Skin of body (tissue), 2 donors: ENCODE data around the gene ANTXR1. TPM values are rescaled to one million over a fixed set of nuclear protein-coding genes. Genes with fewer than 3 reads are reported as not detected.

ENCODE experiments used
- DNase-seq: peaks from one replicate; lab custom pipeline; 2025; lab: John Stamatoyannopoulos, UW
- total RNA-seq: library from RNA; depleted of rRNA; stranded (reverse); fragments of >200 nt; gene quantifications from one replicate; pipeline ENCODE4 v1.2.3, GENCODE V29; 2014

ANTXR1 gene
- total RNA-seq, 1 donor from 2014 or later = 110 TPM

- DNase-seq = no peak
Observed at GRCh38 chr2:69177785-69178636, 165.0 kb downstream of the ANTXR1 start.

DNA sequence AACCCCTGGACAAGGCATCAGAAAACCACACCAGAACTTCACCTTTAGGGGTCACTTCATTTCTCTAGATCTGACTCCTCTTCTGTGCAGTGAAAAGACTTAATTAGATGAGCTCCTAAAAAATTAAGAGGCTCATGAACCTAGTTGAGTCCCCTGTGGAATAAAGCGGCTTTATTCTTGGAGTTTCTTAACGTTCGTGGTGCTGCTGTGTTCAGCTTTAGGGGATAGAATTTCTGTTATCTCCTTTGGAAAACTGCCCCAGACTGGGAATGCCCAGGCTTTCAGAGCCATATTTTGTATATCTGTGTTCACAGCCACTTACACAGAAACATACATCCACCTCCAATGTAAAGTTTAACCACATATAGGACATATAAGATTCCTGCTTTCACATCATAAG lies 165.8 kb downstream of the ANTXR1 start:
- DNase-seq = no peak

DNA sequence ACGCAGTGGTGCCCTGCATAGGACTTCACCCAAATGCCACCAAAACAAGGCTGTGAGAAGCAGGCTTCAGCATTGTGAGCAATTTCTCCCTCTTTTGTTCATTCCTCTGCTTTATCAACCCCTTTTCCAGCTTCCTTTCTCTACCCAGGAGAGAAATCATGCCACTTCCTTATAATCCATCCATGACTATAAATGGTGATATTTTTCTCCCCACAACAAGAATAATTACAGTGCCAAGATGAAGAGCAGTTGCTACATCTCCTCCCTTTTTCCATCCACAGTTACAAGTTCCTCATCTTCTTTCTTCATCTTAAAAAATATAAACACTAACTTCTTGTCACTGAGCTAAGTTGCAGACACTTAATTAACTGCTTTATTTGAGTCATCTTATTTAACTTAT lies 167.2 kb downstream of the ANTXR1 start:
- DNase-seq = no peak

DNA sequence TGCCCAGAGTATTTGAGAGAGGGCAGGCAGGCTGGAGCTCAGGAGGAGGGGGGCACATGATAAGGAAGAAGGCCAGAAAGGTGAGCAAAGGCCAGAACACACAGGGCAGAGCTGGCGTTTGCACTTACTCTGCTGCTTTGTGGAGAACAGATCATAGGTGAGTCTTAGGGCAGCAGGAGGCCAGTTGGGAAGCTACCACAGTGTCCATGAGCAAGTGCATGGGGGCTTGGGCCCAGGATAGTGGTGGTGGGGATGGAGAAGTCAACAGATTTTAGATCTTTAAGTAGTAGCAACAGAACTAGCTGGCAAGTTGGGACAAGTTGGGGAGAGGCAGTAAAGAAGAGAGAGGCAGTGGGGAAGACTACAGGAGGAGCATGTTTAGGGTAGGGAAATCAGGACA lies 168.0 kb downstream of the ANTXR1 start:
- no peak for DNase-seq

DNA sequence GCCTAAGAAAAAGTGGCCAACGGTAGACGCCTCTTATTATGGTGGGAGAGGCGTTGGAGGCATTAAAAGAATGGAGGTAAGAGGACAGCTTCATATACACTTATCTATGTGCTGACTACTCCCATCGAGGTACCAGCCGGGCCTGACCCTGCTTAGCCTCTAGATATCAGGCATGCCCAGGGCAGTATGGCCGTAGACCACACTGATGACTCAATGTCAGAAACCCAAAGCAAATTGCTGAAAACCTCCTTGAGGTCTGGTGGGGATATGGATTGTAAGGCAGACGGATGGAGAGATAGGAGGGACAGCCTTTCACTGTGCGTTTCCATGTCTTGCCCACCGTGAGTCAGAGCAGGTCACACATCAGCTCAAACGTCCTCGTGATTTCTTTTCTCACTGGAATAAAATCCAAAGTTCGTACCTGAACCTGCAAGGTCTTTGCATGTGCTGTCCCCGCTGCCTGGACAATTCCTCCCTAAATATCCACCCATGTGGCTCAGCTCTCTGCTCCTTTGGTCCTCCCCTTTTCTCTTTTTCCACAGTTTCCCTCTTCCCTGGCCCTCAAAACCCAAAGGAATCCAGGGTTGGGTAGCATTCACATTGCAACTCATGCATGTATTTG lies 168.9 kb downstream of the ANTXR1 start:
- DNase-seq = no peak

DNA sequence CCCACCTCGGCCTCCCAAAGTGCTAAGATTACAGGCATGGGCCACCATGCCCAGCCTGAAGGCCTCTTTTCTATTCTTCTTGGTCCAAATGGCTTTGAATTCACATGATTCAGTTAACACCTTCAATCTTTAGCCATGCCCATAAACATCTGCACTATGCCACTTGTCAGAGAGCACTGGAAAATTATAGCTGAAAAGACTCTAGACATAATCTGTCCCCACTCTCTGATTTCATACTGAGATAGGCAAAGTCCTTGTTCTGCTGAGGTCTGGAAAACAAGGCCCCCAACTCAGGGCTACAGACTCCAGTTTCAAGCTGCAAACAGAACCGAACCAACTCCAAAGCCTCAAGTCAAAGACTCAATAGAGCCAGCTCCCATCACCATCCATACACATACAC lies 170.7 kb downstream of the ANTXR1 start:
- DNase-seq = no peak

- peak; percentile 71 for DNase-seq
Observed at GRCh38 chr2:69184224-69184623, 171.2 kb downstream of the ANTXR1 start.

- no peak for DNase-seq
Observed at GRCh38 chr2:69185807-69186206, 172.8 kb downstream of the ANTXR1 start.

DNA sequence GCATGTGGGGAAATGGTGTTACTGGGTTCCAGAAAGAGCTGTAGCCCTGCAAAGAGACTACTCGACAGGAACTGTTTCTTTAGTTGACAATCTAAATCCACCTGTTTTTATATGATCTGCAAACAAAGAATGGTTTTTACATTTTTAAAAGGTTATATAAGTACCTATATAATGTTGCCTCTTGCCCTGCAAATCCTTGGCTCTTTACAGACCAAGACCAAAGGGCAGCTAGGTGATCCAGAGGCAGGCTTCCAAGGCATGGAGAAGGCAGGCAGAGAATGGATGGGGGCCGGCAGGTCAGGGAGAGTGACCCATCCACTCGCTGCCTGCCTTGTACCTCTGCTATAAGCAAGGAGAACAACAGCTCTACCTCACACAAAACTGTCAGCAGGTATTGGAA lies 173.6 kb downstream of the ANTXR1 start:
- DNase-seq = no peak

DNA sequence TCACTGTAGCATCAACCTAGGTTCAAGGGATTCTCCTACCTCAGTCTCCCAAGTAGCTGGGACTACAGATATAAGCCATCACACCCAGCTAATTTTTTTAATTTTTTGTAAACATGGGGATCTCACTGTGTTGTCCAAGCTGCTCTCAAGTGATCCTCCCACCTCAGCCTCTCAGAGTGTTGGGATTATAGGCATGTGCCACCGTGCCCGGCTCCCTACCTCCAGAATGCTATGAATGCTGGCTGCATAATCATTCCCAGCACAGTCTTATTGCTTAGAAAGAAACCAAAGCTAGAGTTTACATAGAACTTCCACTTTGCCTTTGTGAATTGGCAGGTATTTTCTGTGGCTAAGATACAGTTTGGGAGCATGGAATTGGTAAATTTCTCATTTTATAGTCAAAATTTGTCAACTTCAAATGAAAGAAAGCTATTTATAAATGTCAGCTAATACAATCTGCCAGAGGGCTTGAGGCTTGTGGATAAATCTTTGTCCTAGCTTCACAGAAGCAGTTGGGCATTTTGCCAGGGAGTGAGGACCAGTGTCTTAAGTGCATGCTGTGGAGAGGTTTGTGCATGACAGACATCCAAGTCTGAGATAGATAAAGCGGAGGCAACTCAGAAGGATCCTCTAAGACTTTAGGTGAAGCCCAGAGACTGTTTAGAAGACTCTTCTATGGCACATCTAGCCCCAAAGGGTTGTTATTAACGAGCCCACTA lies 175.4 kb downstream of the ANTXR1 start:
- no peak for DNase-seq

DNA sequence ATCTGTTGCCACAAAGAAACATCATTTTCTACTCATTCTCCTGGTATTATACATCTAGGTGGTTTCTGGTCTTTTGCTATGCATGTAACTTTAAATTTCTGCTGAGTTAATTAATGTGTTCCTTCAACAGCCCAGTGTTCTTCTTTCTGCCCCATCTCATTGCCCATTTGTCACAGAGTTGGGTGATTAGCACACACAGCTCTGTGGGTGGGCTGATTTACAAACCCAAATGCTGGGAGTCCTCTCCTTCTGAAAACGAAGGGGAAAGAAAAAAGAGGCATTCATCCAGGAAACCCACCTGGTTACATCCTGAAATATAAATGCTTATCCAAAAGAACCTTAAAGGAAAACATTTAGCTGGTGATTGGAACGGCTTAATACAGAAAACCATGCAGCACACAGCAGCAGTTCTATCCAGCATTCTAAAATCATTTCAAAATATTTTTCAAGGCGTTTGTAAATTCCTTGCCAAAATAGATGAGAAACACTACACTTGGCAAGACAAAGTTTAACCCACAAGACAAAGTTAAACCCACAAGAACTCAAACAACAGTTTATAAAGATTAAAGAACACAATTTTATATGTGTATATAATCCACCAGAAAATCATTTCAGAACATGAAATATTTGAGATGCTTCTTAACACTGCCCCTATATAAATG lies 177.9 kb downstream of the ANTXR1 start:
- DNase-seq = peak; percentile 53

- peak; percentile 29 for DNase-seq
Observed at GRCh38 chr2:69191634-69192033, 178.7 kb downstream of the ANTXR1 start.

GRCh38 chr2:69192176-69192945 lies 179.4 kb downstream of the ANTXR1 start:
- DNase-seq = no peak

- DNase-seq = no peak
Observed at GRCh38 chr2:69195706-69196105, 182.7 kb downstream of the ANTXR1 start.

- peak; percentile 46 for DNase-seq
Observed at GRCh38 chr2:69196327-69197117, 183.5 kb downstream of the ANTXR1 start.

GRCh38 chr2:69200107-69200520 lies 187.1 kb downstream of the ANTXR1 start:
- no peak for DNase-seq

DNA sequence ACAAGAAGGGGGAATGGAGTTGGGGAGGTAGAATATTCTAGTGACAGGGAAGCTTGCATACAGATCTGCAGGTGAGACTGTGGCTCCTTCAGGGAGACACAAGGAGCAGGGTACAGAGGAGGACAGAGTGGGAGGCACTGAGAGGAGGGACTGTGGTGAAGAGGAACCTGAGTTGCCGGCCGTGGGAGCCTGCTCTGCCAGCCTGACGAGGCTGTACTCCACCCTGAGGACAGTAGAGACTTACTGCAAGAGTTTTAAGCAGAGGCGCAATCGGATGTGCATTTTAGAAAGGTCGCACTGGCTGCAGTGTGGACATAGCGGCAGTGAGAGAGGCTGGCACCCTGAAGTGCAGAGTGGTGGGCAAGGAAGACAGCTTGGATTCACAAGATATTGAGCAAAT lies 188.3 kb downstream of the ANTXR1 start:
- DNase-seq = no peak

GRCh38 chr2:69202327-69202726 lies 189.3 kb downstream of the ANTXR1 start:
- DNase-seq = no peak

GRCh38 chr2:69203166-69203985 lies 190.4 kb downstream of the ANTXR1 start:
- DNase-seq = no peak
